Loucy (cell line): ENCODE data around the gene EIF4G3.
"Not testable (repeated sequence)": the region's sequence is repeated elsewhere in the genome, so short reads cannot be mapped to it uniquely, and the experiment has no call there.

Source experiments
- H2AFZ ChIP-seq: fragments of 200-600 bp; sonication (generic); 2 replicates; pipeline ENCODE4 v1.6.0; 2016; ENCODE audit warnings: antibody characterized with exemption, mild to moderate bottlenecking, low read length, moderate library complexity
- H3F3A ChIP-seq: fragments of 200-600 bp; 2 replicates; pipeline ENCODE4 v1.6.0; 2016; ENCODE audit warnings: antibody characterized with exemption, low read depth, mild to moderate bottlenecking
- H3K27me3 ChIP-seq: fragments of 200-600 bp; sonication (generic); 2 replicates; pipeline ENCODE4 v1.6.1; 2014; ENCODE audit warnings: low read length, mild to moderate bottlenecking; ENCODE audit not compliant: insufficient read depth, poor library complexity, severe bottlenecking
- H3K36me3 ChIP-seq: fragments of 200-600 bp; sonication (generic); 2 replicates; pipeline ENCODE4 v1.6.1; 2016; ENCODE audit warnings: low read length; ENCODE audit not compliant: insufficient read depth
- H3K4me1 ChIP-seq: fragments of 200-600 bp; sonication (generic); 2 replicates; pipeline ENCODE4 v1.5.1; 2014; ENCODE audit warnings: low read length, mild to moderate bottlenecking; ENCODE audit not compliant: insufficient read depth, poor library complexity, severe bottlenecking
- H3K4me2 ChIP-seq: fragments of 200-600 bp; sonication (generic); 2 replicates; pipeline ENCODE4 v1.6.0; 2014; ENCODE audit warnings: antibody characterized with exemption, low read length, low read depth, mild to moderate bottlenecking; ENCODE audit not compliant: poor library complexity, severe bottlenecking
- H3K4me3 ChIP-seq: fragments of 200-600 bp; sonication (generic); 2 replicates; pipeline ENCODE4 v1.5.1; 2014; ENCODE audit warnings: low read length, mild to moderate bottlenecking, mixed read lengths; ENCODE audit not compliant: poor library complexity, severe bottlenecking
- H3K79me2 ChIP-seq: fragments of 200-600 bp; sonication (generic); 2 replicates; pipeline ENCODE4 v1.6.1; 2014; ENCODE audit warnings: low read length; ENCODE audit not compliant: insufficient read depth
- H3K9ac ChIP-seq: fragments of 200-600 bp; sonication (generic); 2 replicates; pipeline ENCODE4 v1.6.0; 2014; ENCODE audit warnings: mild to moderate bottlenecking, low read depth, low read length, moderate library complexity; ENCODE audit not compliant: poor library complexity, severe bottlenecking
- H3K9me2 ChIP-seq: fragments of 200-600 bp; sonication (generic); replicated peaks from 2 replicates; pipeline ENCODE4 v1.6.1; 2016; ENCODE audit warnings: low read depth, low read length, mixed read lengths
- H3K9me3 ChIP-seq: fragments of 200-600 bp; sonication (generic); 2 replicates; pipeline ENCODE4 v1.6.1; 2014; ENCODE audit warnings: mild to moderate bottlenecking, antibody characterized with exemption, low read length, low read depth; ENCODE audit not compliant: insufficient read depth
- H4K20me1 ChIP-seq: fragments of 200-600 bp; sonication (generic); 2 replicates; pipeline ENCODE4 v1.6.0; 2014; ENCODE audit warnings: antibody characterized with exemption, low read length, mild to moderate bottlenecking; ENCODE audit not compliant: insufficient read depth, poor library complexity, severe bottlenecking
- EZH2phosphoT487 ChIP-seq: fragments of 200-600 bp; IDR thresholded peaks from 2 replicates; pipeline ENCODE4 v1.6.1; 2018; ENCODE audit warnings: antibody characterized with exemption, mild to moderate bottlenecking, moderate library complexity, borderline replicate concordance
- TF ChIP-seq, protein P1 (sequence below): fragments of 200-600 bp; sonication (generic); conservative IDR thresholded peaks from 2 replicates; pipeline ENCODE4 v1.5.1; 2014; ENCODE audit warnings: mild to moderate bottlenecking, antibody characterized with exemption, low read length

EIF4G3 gene

GRCh38 chr1:21201650-21202049 is 25.0 kb upstream of the EIF4G3 start:
- Histone ChIP-seq H3K4me3 (no peak overlapping the region), H3K79me2 (no peaks in the 10 kb centered on the region), H3K27me3 (no peaks in the 10 kb centered on the region), H3F3A (no peaks in the 10 kb centered on the region), H3K9me3 (no peaks in the 10 kb centered on the region), H3K36me3 (no peaks in the 10 kb centered on the region), H3K4me2 (no peak overlapping the region), H4K20me1 (no peaks in the 10 kb centered on the region), H3K4me1 (no peaks in the 10 kb centered on the region), H3K9me2 (no peaks in the 10 kb centered on the region), H2AFZ (no peak overlapping the region), H3K9ac (no peak overlapping the region)
- TF ChIP-seq, protein P1, sequence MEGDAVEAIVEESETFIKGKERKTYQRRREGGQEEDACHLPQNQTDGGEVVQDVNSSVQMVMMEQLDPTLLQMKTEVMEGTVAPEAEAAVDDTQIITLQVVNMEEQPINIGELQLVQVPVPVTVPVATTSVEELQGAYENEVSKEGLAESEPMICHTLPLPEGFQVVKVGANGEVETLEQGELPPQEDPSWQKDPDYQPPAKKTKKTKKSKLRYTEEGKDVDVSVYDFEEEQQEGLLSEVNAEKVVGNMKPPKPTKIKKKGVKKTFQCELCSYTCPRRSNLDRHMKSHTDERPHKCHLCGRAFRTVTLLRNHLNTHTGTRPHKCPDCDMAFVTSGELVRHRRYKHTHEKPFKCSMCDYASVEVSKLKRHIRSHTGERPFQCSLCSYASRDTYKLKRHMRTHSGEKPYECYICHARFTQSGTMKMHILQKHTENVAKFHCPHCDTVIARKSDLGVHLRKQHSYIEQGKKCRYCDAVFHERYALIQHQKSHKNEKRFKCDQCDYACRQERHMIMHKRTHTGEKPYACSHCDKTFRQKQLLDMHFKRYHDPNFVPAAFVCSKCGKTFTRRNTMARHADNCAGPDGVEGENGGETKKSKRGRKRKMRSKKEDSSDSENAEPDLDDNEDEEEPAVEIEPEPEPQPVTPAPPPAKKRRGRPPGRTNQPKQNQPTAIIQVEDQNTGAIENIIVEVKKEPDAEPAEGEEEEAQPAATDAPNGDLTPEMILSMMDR = no peak
- TF ChIP-seq EZH2phosphoT487 = no peak

DNA sequence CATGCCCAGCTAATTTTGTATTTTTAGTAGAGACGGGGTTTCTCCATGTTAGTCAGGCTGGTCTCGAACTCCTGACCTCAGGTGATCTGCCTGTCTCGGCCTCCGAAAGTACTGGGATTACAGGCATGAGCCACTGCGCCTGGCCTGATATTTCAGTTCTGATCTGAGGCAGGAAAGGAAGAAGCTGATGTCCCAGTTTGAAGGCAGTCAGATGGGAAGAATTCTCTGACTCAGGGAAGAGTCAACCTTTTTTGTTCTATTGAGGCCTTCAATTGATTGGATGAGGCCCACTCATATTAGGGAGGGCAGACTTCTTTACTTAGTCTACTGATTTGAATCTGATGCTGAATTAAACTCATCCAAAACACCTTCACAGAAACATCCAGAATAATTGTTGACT is 24.5 kb upstream of the EIF4G3 start:
- H3K9ac ChIP-seq, H3K9me3 ChIP-seq, H3K4me3 ChIP-seq, H3K27me3 ChIP-seq, H3K79me2 ChIP-seq, H4K20me1 ChIP-seq, H3K4me1 ChIP-seq, H3F3A ChIP-seq, H3K36me3 ChIP-seq, H3K4me2 ChIP-seq, H3K9me2 ChIP-seq, H2AFZ ChIP-seq: not testable (repeated sequence)

- Histone ChIP-seq H3K27me3 (no peaks in the 10 kb centered on the region), H3K4me2 (no peak overlapping the region)
- TF ChIP-seq, protein P1 = no peak
- no peak for TF ChIP-seq EZH2phosphoT487
These were observed 24.1 kb upstream of the EIF4G3 start for GRCh38 chr1:21200767-21201166.

DNA sequence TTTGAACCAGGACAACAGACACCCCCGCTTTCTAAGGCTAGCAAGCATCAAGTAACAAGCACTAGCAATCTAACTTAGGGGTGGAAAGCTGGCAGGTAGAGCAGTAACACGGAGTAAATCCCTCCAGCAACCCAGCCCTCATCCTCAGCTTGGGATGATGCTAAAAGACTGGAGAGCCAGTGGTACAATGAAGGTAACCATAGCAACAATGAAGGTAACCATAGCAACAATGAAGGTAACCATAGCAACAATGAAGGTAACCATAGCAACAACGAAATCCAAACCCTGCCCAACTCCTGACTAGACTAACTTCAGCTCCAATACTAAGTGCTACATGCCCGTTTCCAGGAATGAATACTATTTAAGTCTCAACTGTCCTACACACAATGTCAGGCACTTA is 22.2 kb upstream of the EIF4G3 start:
- Histone ChIP-seq H3K4me1 (no peaks in the 10 kb centered on the region), H3K4me2 (no peak overlapping the region), H3K9me3 (no peaks in the 10 kb centered on the region), H3K9me2 (no peaks in the 10 kb centered on the region), H3F3A (no peaks in the 10 kb centered on the region), H3K4me3 (no peak overlapping the region), H3K9ac (no peak overlapping the region), H3K79me2 (no peaks in the 10 kb centered on the region), H4K20me1 (no peaks in the 10 kb centered on the region), H2AFZ (no peak overlapping the region), H3K27me3 (no peaks in the 10 kb centered on the region), H3K36me3 (no peaks in the 10 kb centered on the region)
- no peak for TF ChIP-seq EZH2phosphoT487
- TF ChIP-seq, protein P1 = no peak

More at GRCh38 chr1:21200767-21201166, 24.1 kb upstream of the EIF4G3 start:
- Histone ChIP-seq H3K4me3 (no peak overlapping the region), H3K79me2 (no peaks in the 10 kb centered on the region), H3K9me3 (no peaks in the 10 kb centered on the region), H3K36me3 (no peaks in the 10 kb centered on the region), H3K4me1 (no peaks in the 10 kb centered on the region), H4K20me1 (no peaks in the 10 kb centered on the region), H3F3A (no peaks in the 10 kb centered on the region), H2AFZ (no peak overlapping the region), H3K9me2 (no peaks in the 10 kb centered on the region), H3K9ac (no peak overlapping the region)
